Measurements from ENCODE around the gene RHBDD1. TPM values are rescaled to one million over a fixed set of nuclear protein-coding genes. Genes with fewer than 3 reads are reported as not detected.

The RHBDD1 gene
- total RNA-seq, 2 donors from 2014 or later, result 35.2 to 46.2 TPM

GRCh38 chr2:226959418-226959817, 123.6 kb downstream of the RHBDD1 start:
- DNase-seq, result no peak
- H3K9ac ChIP-seq (ENCODE audit: extremely low read depth, low read length, poor library complexity, severe bottlenecking), result no peak overlapping the region
- H3K4me1 Mint-ChIP-seq, result peaks cover 6% of the 10 kb centered on the region
- H3K9me3 Mint-ChIP-seq, result peaks cover 20% of the 10 kb centered on the region
- no peak for TF ChIP-seq CTCF (conservative IDR thresholded peaks at IDR 0.05)
- H3K27ac ChIP-seq (ENCODE audit: low read depth, low read length), result no peak overlapping the region
- 89% methylated on average over 1 of the region's 1 CpG; no CpG with 5 or more reads in 1 of the 2 experiments for WGBS, 2 experiments (ENCODE audit: insufficient coverage in 1 of 2, insufficient read length in 1 of 2)
- no peak overlapping the region for H3K4me3 Mint-ChIP-seq
- peaks cover 4% of the 10 kb centered on the region for H3K36me3 Mint-ChIP-seq (ENCODE audit: low read depth)
- H3K9me3 ChIP-seq (ENCODE audit: control insufficient read depth, low read length), result peaks cover 21% of the 10 kb centered on the region
- H3K27me3 ChIP-seq (ENCODE audit: control insufficient read depth, insufficient read depth, low read length, poor library complexity, severe bottlenecking), result no peaks in the 10 kb centered on the region
- H3K27ac Mint-ChIP-seq, result no peak overlapping the region
- no peaks in the 10 kb centered on the region for H3K27me3 Mint-ChIP-seq (ENCODE audit: insufficient read depth)
- no peaks in the 10 kb centered on the region for H3K4me1 ChIP-seq (ENCODE audit: control insufficient read depth, insufficient read depth, low read length)
- H3K4me3 ChIP-seq (ENCODE audit: low read length), result no peak overlapping the region
- H3K36me3 ChIP-seq (ENCODE audit: control insufficient read depth, insufficient read depth, low read length), result no peaks in the 10 kb centered on the region

GRCh38 chr2:226962176-226962773, 126.4 kb downstream of the RHBDD1 start:
- no peak overlapping the region for H3K27ac Mint-ChIP-seq
- WGBS, 2 experiments (ENCODE audit: insufficient coverage in 1 of 2, insufficient read length in 1 of 2), result 93 to 100% methylated on average over 1 to 3 of the region's 3 CpGs
- no peak overlapping the region for H3K9ac ChIP-seq (ENCODE audit: extremely low read depth, low read length, poor library complexity, severe bottlenecking)
- no peak overlapping the region for H3K27ac ChIP-seq (ENCODE audit: low read depth, low read length)
- H3K9me3 Mint-ChIP-seq, result peaks cover 20% of the 10 kb centered on the region
- DNase-seq, result no peak
- H3K4me1 Mint-ChIP-seq, result no peaks in the 10 kb centered on the region
- no peaks in the 10 kb centered on the region for H3K27me3 Mint-ChIP-seq (ENCODE audit: insufficient read depth)
- no peak overlapping the region for H3K4me3 Mint-ChIP-seq
- H3K36me3 ChIP-seq (ENCODE audit: control insufficient read depth, insufficient read depth, low read length), result no peaks in the 10 kb centered on the region
- TF ChIP-seq CTCF (conservative IDR thresholded peaks at IDR 0.05), result no peak
- no peak overlapping the region for H3K4me3 ChIP-seq (ENCODE audit: low read length)
- H3K36me3 Mint-ChIP-seq (ENCODE audit: low read depth), result peaks cover 4% of the 10 kb centered on the region
- H3K4me1 ChIP-seq (ENCODE audit: control insufficient read depth, insufficient read depth, low read length), result no peaks in the 10 kb centered on the region
- no peaks in the 10 kb centered on the region for H3K27me3 ChIP-seq (ENCODE audit: control insufficient read depth, insufficient read depth, low read length, poor library complexity, severe bottlenecking)
- H3K9me3 ChIP-seq (ENCODE audit: control insufficient read depth, low read length), result peaks cover 21% of the 10 kb centered on the region

- H3K27ac Mint-ChIP-seq, result no peak overlapping the region
- no peak for TF ChIP-seq CTCF (conservative IDR thresholded peaks at IDR 0.05)
- H3K4me3 Mint-ChIP-seq, result no peak overlapping the region
- peaks cover 12% of the 10 kb centered on the region for H3K9me3 ChIP-seq (ENCODE audit: control insufficient read depth, low read length)
- H3K9me3 Mint-ChIP-seq, result peaks cover 14% of the 10 kb centered on the region
- DNase-seq, result no peak
- peaks cover 5% of the 10 kb centered on the region for H3K4me1 ChIP-seq (ENCODE audit: control insufficient read depth, insufficient read depth, low read length)
- H3K36me3 Mint-ChIP-seq (ENCODE audit: low read depth), result peaks cover 4% of the 10 kb centered on the region
- no peak overlapping the region for H3K9ac ChIP-seq (ENCODE audit: extremely low read depth, low read length, poor library complexity, severe bottlenecking)
- H3K4me3 ChIP-seq (ENCODE audit: low read length), result no peak overlapping the region
- no peak overlapping the region for H3K27ac ChIP-seq (ENCODE audit: low read depth, low read length)
- WGBS, 2 experiments (ENCODE audit: insufficient coverage in 1 of 2, insufficient read length in 1 of 2), result 0 to 46% methylated on average over 1 of the region's 1 CpG
- H3K4me1 Mint-ChIP-seq, result no peaks in the 10 kb centered on the region
- H3K27me3 Mint-ChIP-seq (ENCODE audit: insufficient read depth), result no peaks in the 10 kb centered on the region
- H3K27me3 ChIP-seq (ENCODE audit: control insufficient read depth, insufficient read depth, low read length, poor library complexity, severe bottlenecking), result no peaks in the 10 kb centered on the region
- no peaks in the 10 kb centered on the region for H3K36me3 ChIP-seq (ENCODE audit: control insufficient read depth, insufficient read depth, low read length)
Observed at GRCh38 chr2:226963528-226963927, 127.7 kb downstream of the RHBDD1 start.

Measured in endodermal cell (in vitro differentiated cells).